Caco-2 (cell line): ENCODE results near the gene SALL1. TPM values are rescaled to one million over a fixed set of nuclear protein-coding genes. Genes with fewer than 3 reads are reported as not detected.

Source experiments
- BruUV-seq: library from RNA; stranded (reverse); fragments of 400-500 nt; replicated peaks from 2 replicates; lab custom pipeline; 2021; lab: Mats Ljungman, UMichigan
- CTCF ChIA-PET: fragments of 300-600 bp; sonication (Branson Sonifier 250); formaldehyde crosslinking; loops from one replicate; lab custom pipeline; 2022; ENCODE audit warnings: antibody characterized with exemption; lab: Charles Lee
- POLR2A ChIA-PET: fragments of 300-600 bp; sonication (Branson Sonifier 250); formaldehyde crosslinking; loops from one replicate; lab custom pipeline; 2022; ENCODE audit warnings: antibody characterized with exemption; lab: Charles Lee
- DNase-seq, 2 experiments: peaks; one replicate each; pipeline versions ENCODE4 v3.0.0 to v3.0.0-alpha.2; 2020 to 2022
- H3K27me3 ChIP-seq: replicated peaks from 2 replicates; pipeline ENCODE4 v1.6.0; 2011; ENCODE audit warnings: low read length; ENCODE audit not compliant: control insufficient read depth, insufficient read depth
- H3K36me3 ChIP-seq: 2 replicates; pipeline ENCODE4 v1.5.1; 2011; ENCODE audit warnings: low read length; ENCODE audit not compliant: control insufficient read depth, insufficient read depth
- H3K4me1 ChIP-seq: fragments of 250-450 bp; sonication (Bioruptor Pico); 2 replicates; pipeline ENCODE4 v1.5.1; 2020; ENCODE audit warnings: mild to moderate bottlenecking
- H3K4me3 ChIP-seq: 2 replicates; pipeline ENCODE4 v1.5.1; 2011; ENCODE audit warnings: low read depth, mild to moderate bottlenecking, control low read depth, low read length
- H3K9me3 ChIP-seq: fragments of 250-450 bp; sonication (Bioruptor Pico); 2 replicates; pipeline ENCODE4 v1.5.1; 2020; ENCODE audit warnings: mild to moderate bottlenecking, moderate library complexity
- H3K27ac Mint-ChIP-seq: one replicate; pipeline ENCODE4 v1.8.0; 2022; ENCODE audit warnings: mixed read lengths; ENCODE audit not compliant: unreplicated experiment
- H3K27me3 Mint-ChIP-seq: one replicate; pipeline ENCODE4 v1.8.0; 2022; ENCODE audit warnings: mixed read lengths; ENCODE audit not compliant: insufficient read depth, unreplicated experiment
- H3K36me3 Mint-ChIP-seq: one replicate; pipeline ENCODE4 v1.8.0; 2022; ENCODE audit warnings: mild to moderate bottlenecking, mixed read lengths; ENCODE audit not compliant: insufficient read depth, unreplicated experiment
- H3K4me1 Mint-ChIP-seq: one replicate; pipeline ENCODE4 v1.8.0; 2022; ENCODE audit warnings: low read depth, mixed read lengths; ENCODE audit not compliant: unreplicated experiment
- H3K4me3 Mint-ChIP-seq: one replicate; pipeline ENCODE4 v1.8.0; 2022; ENCODE audit warnings: mild to moderate bottlenecking, moderate library complexity, mixed read lengths; ENCODE audit not compliant: unreplicated experiment
- H3K9me3 Mint-ChIP-seq: one replicate; pipeline ENCODE4 v1.8.0; 2022; ENCODE audit warnings: mixed read lengths; ENCODE audit not compliant: unreplicated experiment
- CTCF ChIP-seq, 2 experiments: fragments of 200-600 bp in 1 of 2; IDR thresholded peaks; 1 replicate in 1 of 2; 2 replicates in 1 of 2; pipeline versions ENCODE4 v1.5.1 to v1.8.0; 2011 to 2022; ENCODE audit warnings: antibody characterized with exemption in 1 of 2, control low read depth in 1 of 2, inconsistent platforms in 1 of 2, low read depth in 1 of 2, low read length in 1 of 2, mild to moderate bottlenecking in 1 of 2, moderate library complexity in 1 of 2; ENCODE audit not compliant: insufficient read depth in 1 of 2, severe bottlenecking in 1 of 2, unreplicated experiment in 1 of 2
- intact Hi-C: fragments of 100-400 bp; cut with micrococcal nuclease; formaldehyde crosslinking; loops from one replicate; pipeline ENCODE4 v1.10.0; 2022; ENCODE audit not compliant: unreplicated experiment
- total RNA-seq: library from RNA; stranded (reverse); gene quantifications from 2 replicates; pipeline ENCODE4 v1.2.3, GENCODE V29; 2022

The SALL1 gene
- total RNA-seq, 1 experiment from 2014 or later, result not detected

GRCh38 chr16:51148678-51149228 is 2.3 kb downstream of the SALL1 start:
- Histone ChIP-seq H3K27me3 (no peaks in the 10 kb centered on the region), H3K4me1 (no peaks in the 10 kb centered on the region), H3K36me3 (no peaks in the 10 kb centered on the region), H3K9me3 (0 out of 2 replicates have a peak, but pooled peaks cover 4% of the 10 kb centered on the region), H3K4me3 (no peak overlapping the region)
- Mint-ChIP-seq H3K4me1 (no peaks in the 10 kb centered on the region), H3K27ac (no peak overlapping the region), H3K27me3 (no peaks in the 10 kb centered on the region), H3K4me3 (no peak overlapping the region), H3K9me3 (peaks cover 11% of the 10 kb centered on the region), H3K36me3 (no peaks in the 10 kb centered on the region)
- ChIA-PET POLR2A (no interaction called here), CTCF (no interaction called here)
- TF ChIP-seq CTCF (IDR thresholded peaks at IDR 0.05; ENCODE audit: insufficient read depth in 1 of 2, low read depth in 1 of 2, low read length in 1 of 2, severe bottlenecking in 1 of 2, unreplicated experiment in 1 of 2), result no peak
- intact Hi-C loops, result no loop called here
- no TSS peak for BruUV-seq
- DNase-seq, result no peak

GRCh38 chr16:51147776-51148677 is 3.0 kb downstream of the SALL1 start:
- ChIA-PET CTCF (no interaction called here), POLR2A (no interaction called here)
- H3K27me3 ChIP-seq, result no peaks in the 10 kb centered on the region
- Mint-ChIP-seq H3K27me3 (no peaks in the 10 kb centered on the region), H3K27ac (no peak overlapping the region), H3K9me3 (peaks cover 3% of the 10 kb centered on the region), H3K4me1 (no peaks in the 10 kb centered on the region), H3K36me3 (no peaks in the 10 kb centered on the region), H3K4me3 (no peak overlapping the region)
- no peak for DNase-seq
- H3K4me1 ChIP-seq, result no peaks in the 10 kb centered on the region
- TF ChIP-seq CTCF (IDR thresholded peaks at IDR 0.05; ENCODE audit: insufficient read depth in 1 of 2, low read depth in 1 of 2, low read length in 1 of 2, severe bottlenecking in 1 of 2, unreplicated experiment in 1 of 2), result no peak
- no peak overlapping the region for H3K4me3 ChIP-seq
- H3K9me3 ChIP-seq, result no peaks in the 10 kb centered on the region
- intact Hi-C loops, result no loop called here
- H3K36me3 ChIP-seq, result no peaks in the 10 kb centered on the region
- BruUV-seq, result no TSS peak

- Mint-ChIP-seq H3K36me3 (no peaks in the 10 kb centered on the region), H3K27ac (no peak overlapping the region), H3K4me3 (no peak overlapping the region), H3K27me3 (no peaks in the 10 kb centered on the region), H3K4me1 (no peaks in the 10 kb centered on the region), H3K9me3 (no peaks in the 10 kb centered on the region)
- intact Hi-C loops, result loop anchor here (1.0 kb wide), 1 partner anchor 616 kb away; no protein-coding TSS in a partner anchor
- Histone ChIP-seq H3K4me3 (no peak overlapping the region), H3K27me3 (no peaks in the 10 kb centered on the region; the same call in 1 of the 2 replicates), H3K4me1 (no peaks in the 10 kb centered on the region), H3K36me3 (no peaks in the 10 kb centered on the region), H3K9me3 (no peaks in the 10 kb centered on the region)
- BruUV-seq, result no TSS peak
- no peak for DNase-seq
- CTCF ChIA-PET, result interaction anchor here (1.0 kb wide), 1 partner anchor 89 kb away, joined by 8 read pairs; no protein-coding TSS in a partner anchor
- POLR2A ChIA-PET, result no interaction called here
- peak in 1 of 2 experiments; percentile 27 for TF ChIP-seq CTCF (IDR thresholded peaks at IDR 0.05; ENCODE audit: insufficient read depth in 1 of 2, low read depth in 1 of 2, low read length in 1 of 2, severe bottlenecking in 1 of 2, unreplicated experiment in 1 of 2)
Measured at GRCh38 chr16:51146256-51146924, 4.7 kb downstream of the SALL1 start.
